PC-3 (cell line): ENCODE measurements around the gene TUBGCP6. TPM values are rescaled to one million over a fixed set of nuclear protein-coding genes. Genes with fewer than 3 reads are reported as not detected.

Experiments used
- ATAC-seq: fragments of 200-7000 bp; cut with Tn5 transposase; 2 replicates; pipeline ENCODE4 v1.9.1; 2020; ENCODE audit warnings: mild to moderate bottlenecking, moderate library complexity
- BruUV-seq: library from RNA; stranded (reverse); fragments of 400-500 nt; replicated peaks from 2 replicates; lab custom pipeline; 2021; lab: Mats Ljungman, UMichigan
- CTCF ChIA-PET: fragments of 300-600 bp; sonication (Branson Sonifier 250); formaldehyde crosslinking; loops from one replicate; lab custom pipeline; 2022; ENCODE audit warnings: antibody characterized with exemption; lab: Charles Lee
- POLR2A ChIA-PET: fragments of 300-600 bp; sonication (Branson Sonifier 250); formaldehyde crosslinking; loops from one replicate; lab custom pipeline; 2022; ENCODE audit warnings: antibody characterized with exemption; ENCODE audit not compliant: unreplicated experiment; lab: Charles Lee
- DNase-seq: peaks from one replicate; pipeline ENCODE4 v3.0.0-alpha.2; 2015
- H2AFZ ChIP-seq: fragments of 300-600 bp; sonication (generic); 2 replicates; pipeline ENCODE4 v1.6.0; 2016; ENCODE audit warnings: antibody characterized with exemption, low read length
- H3F3A ChIP-seq: fragments of 300-600 bp; sonication (generic); one replicate; pipeline ENCODE4 v1.6.0; 2017; ENCODE audit warnings: antibody characterized with exemption, low read length, control low read depth, mild to moderate bottlenecking; ENCODE audit not compliant: unreplicated experiment
- H3K27ac ChIP-seq: fragments of 300-600 bp; sonication (generic); 2 replicates; pipeline ENCODE4 v1.5.1; 2016; ENCODE audit warnings: mild to moderate bottlenecking, low read length
- H3K27me3 ChIP-seq: fragments of 300-600 bp; sonication (generic); 2 replicates; pipeline ENCODE4 v1.6.1; 2016; ENCODE audit warnings: low read length, mixed read lengths
- H3K36me3 ChIP-seq: fragments of 300-600 bp; sonication (generic); 2 replicates; pipeline ENCODE4 v1.6.1; 2016; ENCODE audit warnings: low read depth, mixed run types, low read length, mixed read lengths
- H3K4me1 ChIP-seq: fragments of 300-600 bp; sonication (generic); 2 replicates; pipeline ENCODE4 v1.5.1; 2016; ENCODE audit warnings: low read length; ENCODE audit not compliant: insufficient read depth
- H3K4me2 ChIP-seq: fragments of 300-600 bp; sonication (generic); 2 replicates; pipeline ENCODE4 v1.6.0; 2016; ENCODE audit warnings: low read length
- H3K4me3 ChIP-seq: fragments of 300-600 bp; sonication (generic); 2 replicates; pipeline ENCODE4 v1.5.1; 2016; ENCODE audit warnings: mild to moderate bottlenecking, low read length, mixed read lengths
- H3K79me2 ChIP-seq: fragments of 300-600 bp; sonication (generic); 2 replicates; pipeline ENCODE4 v1.6.1; 2017; ENCODE audit warnings: low read length, mixed read lengths
- H3K9ac ChIP-seq: fragments of 300-600 bp; sonication (generic); 2 replicates; pipeline ENCODE4 v1.6.0; 2016; ENCODE audit warnings: mild to moderate bottlenecking, low read length
- H3K9me2 ChIP-seq: fragments of 300-600 bp; sonication (generic); replicated peaks from 2 replicates; pipeline ENCODE4 v1.6.1; 2016; ENCODE audit warnings: mixed run types, low read length, mixed read lengths
- H3K9me3 ChIP-seq: fragments of 300-600 bp; sonication (generic); 2 replicates; pipeline ENCODE4 v1.6.1; 2016; ENCODE audit warnings: low read length, mixed read lengths
- H4K20me1 ChIP-seq: fragments of 300-600 bp; sonication (generic); 2 replicates; pipeline ENCODE4 v1.6.1; 2016; ENCODE audit warnings: low read length, mixed read lengths
- CTCF ChIP-seq: fragments of 300-600 bp; sonication (generic); conservative IDR thresholded peaks from 2 replicates; pipeline ENCODE4 v1.5.1; 2017; ENCODE audit warnings: antibody characterized with exemption, low read depth, mild to moderate bottlenecking, low read length
- EZH2 ChIP-seq: fragments of 300-600 bp; sonication (generic); IDR thresholded peaks from one replicate; pipeline ENCODE4 v1.6.1; 2017; ENCODE audit warnings: antibody characterized with exemption, mild to moderate bottlenecking, low read length; ENCODE audit not compliant: unreplicated experiment
- EZH2phosphoT487 ChIP-seq: fragments of 300-600 bp; sonication (generic); IDR thresholded peaks from 2 replicates; pipeline ENCODE4 v1.6.1; 2018; ENCODE audit warnings: mild to moderate bottlenecking, antibody characterized with exemption, low read length, borderline replicate concordance
- intact Hi-C: fragments of 100-400 bp; cut with micrococcal nuclease; formaldehyde crosslinking; loops from 2 replicates; pipeline ENCODE4 v1.9.0; 2023
- total RNA-seq: library from RNA; depleted of rRNA; stranded (reverse); fragments of >200 nt; gene quantifications from 2 replicates; pipeline ENCODE4 v1.2.3, GENCODE V29; 2014

Gene TUBGCP6
- total RNA-seq, 1 experiment from 2014 or later = 32.1 TPM

- BruUV-seq = no TSS peak
- peaks cover 25% of the 10 kb centered on the region for H3K79me2 ChIP-seq
- peak overlapping the region; percentile 67; the same call in 1 of the 2 replicates for H2AFZ ChIP-seq
- H3K9ac ChIP-seq = peak overlapping the region; percentile 73; the same call in 1 of the 2 replicates
- no peaks in the 10 kb centered on the region for H3K9me2 ChIP-seq
- H3K4me2 ChIP-seq = peak overlapping the region; percentile 87
- no peaks in the 10 kb centered on the region for H3K9me3 ChIP-seq
- DNase-seq (no peak), ATAC-seq (peak; percentile 43)
- peak overlapping the region; percentile 73 for H3K4me3 ChIP-seq
- no peaks in the 10 kb centered on the region for H3K36me3 ChIP-seq
- peaks cover 3% of the 10 kb centered on the region for H3K4me1 ChIP-seq
- H3K27ac ChIP-seq = no peak overlapping the region
- POLR2A ChIA-PET = no interaction called here
- CTCF ChIA-PET = no interaction called here
- TF ChIP-seq EZH2phosphoT487 = no peak
- no peak for TF ChIP-seq CTCF
- no peak for TF ChIP-seq EZH2
- H3K27me3 ChIP-seq = no peaks in the 10 kb centered on the region
- H4K20me1 ChIP-seq = no peaks in the 10 kb centered on the region
- H3F3A ChIP-seq = no peaks in the 10 kb centered on the region
- intact Hi-C loops = no loop called here
These were observed 44.9 kb downstream of the TUBGCP6 start for GRCh38 chr22:50199829-50200460.

- Histone ChIP-seq H3F3A (no peaks in the 10 kb centered on the region), H4K20me1 (no peaks in the 10 kb centered on the region), H2AFZ (no peak overlapping the region), H3K9me2 (no peaks in the 10 kb centered on the region), H3K9me3 (no peaks in the 10 kb centered on the region), H3K79me2 (peaks cover 25% of the 10 kb centered on the region), H3K27me3 (no peaks in the 10 kb centered on the region), H3K4me2 (peak overlapping the region; percentile 87), H3K4me3 (no peak overlapping the region), H3K4me1 (peaks cover 3% of the 10 kb centered on the region), H3K9ac (no peak overlapping the region), H3K36me3 (no peaks in the 10 kb centered on the region; the same call in 1 of the 2 replicates), H3K27ac (no peak overlapping the region)
- ATAC-seq (no peak), DNase-seq (no peak)
- ChIA-PET CTCF (interaction anchor here (0.7 kb wide), 1 partner anchor 298 kb away, joined by 4 read pairs; no protein-coding TSS in a partner anchor), POLR2A (no interaction called here)
- intact Hi-C loops = no loop called here
- TSS peak; percentile 54 for BruUV-seq
- TF ChIP-seq EZH2 (no peak), EZH2phosphoT487 (no peak), CTCF (no peak)
These were observed 45.5 kb downstream of the TUBGCP6 start for GRCh38 chr22:50199251-50199721.

GRCh38 chr22:50198624-50199017 lies 46.2 kb downstream of the TUBGCP6 start:
- no TSS peak for BruUV-seq
- Histone ChIP-seq H3K27me3 (no peaks in the 10 kb centered on the region), H3K4me2 (no peak overlapping the region), H3K4me1 (peaks cover 3% of the 10 kb centered on the region), H2AFZ (no peak overlapping the region), H3K36me3 (no peaks in the 10 kb centered on the region; the same call in 1 of the 2 replicates), H3K9me2 (no peaks in the 10 kb centered on the region), H3F3A (no peaks in the 10 kb centered on the region), H3K4me3 (no peak overlapping the region), H4K20me1 (no peaks in the 10 kb centered on the region), H3K79me2 (peaks cover 23% of the 10 kb centered on the region), H3K9me3 (no peaks in the 10 kb centered on the region), H3K27ac (no peak overlapping the region), H3K9ac (no peak overlapping the region)
- DNase-seq (no peak), ATAC-seq (no peak)
- ChIA-PET POLR2A (no interaction called here), CTCF (no interaction called here)
- intact Hi-C loops = no loop called here
- TF ChIP-seq CTCF (no peak), EZH2phosphoT487 (no peak), EZH2 (no peak)
